T-helper 17 cell (primary cell): ENCODE measurements around the gene KCNJ13. TPM values are rescaled to one million over a fixed set of nuclear protein-coding genes. Genes with fewer than 3 reads are reported as not detected.
A peak's percentile ranks its signal among the peaks of the same experiment; 100 is the strongest.

ENCODE experiments used
- ATAC-seq: fragments of 150-1000 bp; cut with Tn5 transposase; 2 replicates; pipeline ENCODE4 v1.10.0; 2021; ENCODE audit warnings: mild to moderate bottlenecking, moderate library complexity
- DNase-seq, 3 donors: peaks; one replicate each; pipeline versions ENCODE4 v3.0.0 to v3.0.0-alpha.2; 2020 to 2021
- H3K9me3 ChIP-seq: one replicate; pipeline ENCODE4 v1.7.0; 2013; ENCODE audit warnings: low read length, mild to moderate bottlenecking; ENCODE audit not compliant: control insufficient read depth, poor library complexity, severe bottlenecking
- H3K27ac Mint-ChIP-seq: one replicate; pipeline ENCODE4 v1.8.0; 2022; ENCODE audit warnings: mild to moderate bottlenecking, moderate library complexity, mixed read lengths
- H3K27me3 Mint-ChIP-seq: one replicate; pipeline ENCODE4 v1.8.0; 2022; ENCODE audit warnings: mixed read lengths
- H3K36me3 Mint-ChIP-seq: one replicate; pipeline ENCODE4 v1.8.0; 2022; ENCODE audit warnings: low read depth, mixed read lengths
- H3K4me1 Mint-ChIP-seq: one replicate; pipeline ENCODE4 v1.8.0; 2022; ENCODE audit warnings: mild to moderate bottlenecking, mixed read lengths
- H3K4me3 Mint-ChIP-seq: one replicate; pipeline ENCODE4 v1.8.0; 2022; ENCODE audit warnings: mild to moderate bottlenecking, moderate library complexity, mixed read lengths
- total RNA-seq, 4 donors: library from RNA in 2 of 4; stranded (reverse) in 2 of 4; gene quantifications; one replicate each; pipeline ENCODE4 v1.2.3 and lab custom pipeline; 2022 to 2026

The KCNJ13 gene
- total RNA-seq, 2 donors from 2014 or later = not detected

DNA sequence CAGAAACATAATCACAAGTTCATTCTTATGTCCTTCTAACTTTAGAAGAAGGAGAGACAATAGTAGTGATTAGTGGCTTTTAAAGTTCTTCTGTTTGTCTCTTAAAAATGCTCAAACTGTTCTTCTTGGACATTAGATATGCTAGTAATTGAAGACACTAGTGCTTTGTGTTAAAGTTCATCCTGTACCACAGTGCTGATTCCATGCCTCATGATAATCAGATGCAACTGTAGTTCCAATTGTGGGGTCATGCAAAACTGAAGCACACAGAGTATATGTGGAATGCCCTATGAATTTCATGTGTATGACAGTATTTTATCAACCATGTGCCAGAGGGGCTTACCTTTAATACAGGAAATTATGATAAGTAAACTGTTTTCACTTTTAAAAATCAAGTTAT, 11.4 kb upstream of the KCNJ13 start:
- Mint-ChIP-seq H3K4me1 (peaks cover 8% of the 10 kb centered on the region), H3K4me3 (no peak overlapping the region), H3K27ac (no peak overlapping the region), H3K36me3 (peaks cover 14% of the 10 kb centered on the region), H3K27me3 (no peaks in the 10 kb centered on the region)
- DNase-seq (no peak), ATAC-seq (no peak)
- no peaks in the 10 kb centered on the region for H3K9me3 ChIP-seq

DNA sequence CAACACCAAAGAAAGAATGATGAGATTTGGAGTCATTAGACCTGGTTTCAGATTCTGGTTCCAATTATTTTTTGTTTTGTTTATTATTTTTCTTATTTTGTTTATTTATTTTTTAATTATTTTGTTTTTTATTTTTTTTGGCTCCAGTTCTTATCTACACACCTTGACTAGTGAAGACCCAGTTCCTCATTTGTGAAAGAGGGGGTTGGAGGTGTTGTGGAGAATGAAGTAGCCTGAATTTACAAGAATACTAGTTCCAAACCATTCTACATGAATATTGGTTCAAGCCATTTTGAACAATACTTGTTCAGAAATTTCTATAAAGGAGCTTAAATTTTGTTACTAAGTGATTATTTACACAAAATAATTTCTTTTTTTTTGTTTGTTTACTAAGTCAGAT, 6.9 kb upstream of the KCNJ13 start:
- Mint-ChIP-seq H3K4me1 (peaks cover 3% of the 10 kb centered on the region), H3K36me3 (peaks cover 2% of the 10 kb centered on the region), H3K27me3 (no peaks in the 10 kb centered on the region), H3K27ac (no peak overlapping the region), H3K4me3 (no peak overlapping the region)
- DNase-seq (no peak), ATAC-seq (no peak)
- no peaks in the 10 kb centered on the region for H3K9me3 ChIP-seq

DNA sequence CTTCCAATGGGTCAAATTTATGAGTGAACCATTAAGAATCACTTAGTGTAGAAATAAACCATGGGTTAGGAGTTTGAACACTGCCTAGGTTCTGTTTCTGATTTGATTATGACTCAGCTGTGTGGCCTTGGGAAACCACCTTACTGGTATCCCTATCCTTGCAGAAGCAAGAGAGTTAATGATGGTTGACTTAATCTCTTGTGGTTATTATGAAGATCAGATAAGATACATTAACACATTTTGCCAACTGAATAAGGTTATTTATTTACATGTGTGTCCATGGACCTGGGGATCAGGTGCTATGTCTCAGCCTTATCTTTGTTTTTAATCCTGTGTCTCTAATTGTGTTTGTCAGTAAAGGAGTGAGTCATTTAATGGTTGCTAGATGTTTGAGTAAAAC, 5.4 kb upstream of the KCNJ13 start:
- H3K4me1 Mint-ChIP-seq = no peaks in the 10 kb centered on the region
- peak; percentile 93 for ATAC-seq
- H3K36me3 Mint-ChIP-seq = peaks cover 2% of the 10 kb centered on the region
- no peak for DNase-seq
- no peaks in the 10 kb centered on the region for H3K9me3 ChIP-seq
- no peaks in the 10 kb centered on the region for H3K27me3 Mint-ChIP-seq
- H3K27ac Mint-ChIP-seq = peak overlapping the region; percentile 21
- H3K4me3 Mint-ChIP-seq = no peak overlapping the region

DNA sequence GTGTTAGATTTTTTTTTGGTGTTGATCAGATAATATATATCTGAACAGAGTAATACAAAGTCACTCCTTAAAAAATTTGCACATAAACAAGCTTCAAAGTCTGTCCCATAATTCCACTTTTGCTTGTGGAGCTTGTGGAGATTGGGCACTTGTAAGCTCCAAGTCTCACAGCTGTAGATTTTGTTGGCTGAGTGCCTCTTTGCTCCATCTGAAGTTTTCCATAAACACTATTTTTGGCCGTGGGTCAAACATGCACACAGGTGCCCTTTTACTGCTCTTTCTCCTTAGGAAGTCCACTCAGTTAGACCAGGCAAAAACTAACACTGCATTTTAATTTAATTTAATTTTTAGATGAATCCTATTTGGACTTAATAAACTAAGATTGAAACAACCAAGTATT, 3.6 kb upstream of the KCNJ13 start:
- Mint-ChIP-seq H3K27ac (no peak overlapping the region), H3K27me3 (no peaks in the 10 kb centered on the region), H3K36me3 (peaks cover 2% of the 10 kb centered on the region), H3K4me1 (peaks cover 4% of the 10 kb centered on the region), H3K4me3 (no peak overlapping the region)
- no peaks in the 10 kb centered on the region for H3K9me3 ChIP-seq
- ATAC-seq (no peak), DNase-seq (no peak)

DNA sequence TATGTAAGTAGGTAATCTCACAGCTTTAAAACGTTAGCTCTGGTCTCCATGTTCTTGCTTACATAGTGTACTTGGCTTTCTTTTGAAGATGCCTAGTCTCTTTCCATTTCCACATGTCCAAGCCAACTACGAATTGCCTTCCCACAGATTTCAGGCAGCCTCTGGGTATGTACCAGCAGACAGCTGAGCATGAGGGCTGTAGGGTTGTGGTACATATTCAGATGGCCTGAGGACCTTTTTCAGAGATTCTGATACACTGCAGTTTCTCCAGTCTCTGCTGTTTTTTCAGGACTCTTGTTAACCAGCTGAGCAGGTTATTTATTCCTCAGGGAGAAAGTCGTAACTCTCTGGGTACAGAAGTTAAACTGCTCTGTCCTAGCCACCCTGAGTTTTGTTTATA, 3.1 kb upstream of the KCNJ13 start:
- DNase-seq (no peak), ATAC-seq (no peak)
- peak overlapping the region; percentile 34 for H3K27ac Mint-ChIP-seq
- H3K36me3 Mint-ChIP-seq = peaks cover 2% of the 10 kb centered on the region
- H3K4me1 Mint-ChIP-seq = peaks cover 5% of the 10 kb centered on the region
- H3K27me3 Mint-ChIP-seq = no peaks in the 10 kb centered on the region
- H3K9me3 ChIP-seq = no peaks in the 10 kb centered on the region
- H3K4me3 Mint-ChIP-seq = no peak overlapping the region

DNA sequence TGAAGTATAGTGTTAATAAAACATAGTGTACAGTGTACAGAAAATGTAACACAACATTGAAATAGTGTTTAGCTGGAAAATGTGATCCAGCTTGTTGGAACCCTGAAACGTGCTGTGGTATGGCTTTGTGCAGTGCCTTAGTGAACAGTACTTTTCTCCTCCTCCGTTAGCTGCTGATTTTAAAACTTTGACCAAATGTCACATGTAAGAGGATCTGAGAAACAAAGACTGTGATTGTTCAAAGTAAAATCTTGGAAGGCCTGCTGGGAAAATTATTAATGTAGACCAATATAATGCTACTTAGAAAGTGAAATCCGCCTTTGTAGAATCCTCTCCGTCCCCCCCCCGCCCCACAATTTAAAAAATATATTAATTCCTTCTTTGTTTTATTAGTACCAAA, 911 bp upstream of the KCNJ13 start:
- Mint-ChIP-seq H3K4me3 (no peak overlapping the region), H3K27ac (no peak overlapping the region), H3K36me3 (peaks cover 2% of the 10 kb centered on the region), H3K27me3 (no peaks in the 10 kb centered on the region), H3K4me1 (peaks cover 12% of the 10 kb centered on the region)
- ATAC-seq (no peak), DNase-seq (no peak)
- no peaks in the 10 kb centered on the region for H3K9me3 ChIP-seq

DNA sequence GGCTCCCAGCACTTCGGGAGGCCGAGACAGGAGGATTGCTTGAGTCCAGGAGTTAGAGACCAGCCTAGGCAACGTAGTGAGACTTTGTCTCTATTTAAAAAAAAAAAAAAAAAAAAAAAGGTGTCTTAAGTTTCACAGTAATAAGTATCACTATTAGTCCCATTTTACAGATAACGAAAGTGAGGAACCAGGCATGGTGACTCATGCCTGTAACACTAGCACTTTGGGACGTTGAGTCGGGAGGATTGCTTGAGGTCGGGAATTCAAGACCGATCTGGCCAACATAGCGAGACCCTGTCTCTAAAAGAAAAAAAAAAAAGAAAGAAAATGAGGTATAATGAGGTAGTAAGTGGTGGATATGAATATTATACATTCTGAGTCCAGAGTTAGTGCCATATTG, 2.5 kb downstream of the KCNJ13 start:
- Mint-ChIP-seq H3K36me3 (peaks cover 5% of the 10 kb centered on the region), H3K4me1 (peaks cover 19% of the 10 kb centered on the region), H3K4me3 (no peak overlapping the region), H3K27me3 (no peaks in the 10 kb centered on the region), H3K27ac (no peak overlapping the region)
- no peak for DNase-seq
- no peaks in the 10 kb centered on the region for H3K9me3 ChIP-seq
- no peak for ATAC-seq

DNA sequence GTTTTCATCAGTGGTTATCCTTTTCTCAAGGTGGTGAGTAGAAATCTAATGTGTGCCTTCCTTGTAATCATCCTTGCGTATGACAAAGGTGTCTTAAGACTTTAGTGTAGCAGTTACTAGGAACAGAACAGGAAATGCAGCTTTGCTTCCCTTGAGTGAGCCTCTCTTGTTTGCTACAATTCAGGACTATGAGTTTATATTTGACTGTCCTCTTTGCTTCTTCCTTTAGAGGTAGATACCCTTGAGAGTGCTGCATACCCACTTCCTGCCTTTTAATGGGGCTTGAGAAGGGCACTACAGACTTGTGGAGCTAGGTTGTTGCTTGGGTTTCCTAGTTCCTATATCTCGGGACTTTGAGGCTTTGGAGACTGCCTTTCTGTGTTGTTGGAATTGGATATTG, 3.8 kb downstream of the KCNJ13 start:
- DNase-seq (no peak), ATAC-seq (peak; percentile 53)
- peaks cover 19% of the 10 kb centered on the region for H3K4me1 Mint-ChIP-seq
- H3K4me3 Mint-ChIP-seq = no peak overlapping the region
- no peaks in the 10 kb centered on the region for H3K27me3 Mint-ChIP-seq
- peaks cover 3% of the 10 kb centered on the region for H3K36me3 Mint-ChIP-seq
- H3K9me3 ChIP-seq = no peaks in the 10 kb centered on the region
- H3K27ac Mint-ChIP-seq = peak overlapping the region; percentile 41

DNA sequence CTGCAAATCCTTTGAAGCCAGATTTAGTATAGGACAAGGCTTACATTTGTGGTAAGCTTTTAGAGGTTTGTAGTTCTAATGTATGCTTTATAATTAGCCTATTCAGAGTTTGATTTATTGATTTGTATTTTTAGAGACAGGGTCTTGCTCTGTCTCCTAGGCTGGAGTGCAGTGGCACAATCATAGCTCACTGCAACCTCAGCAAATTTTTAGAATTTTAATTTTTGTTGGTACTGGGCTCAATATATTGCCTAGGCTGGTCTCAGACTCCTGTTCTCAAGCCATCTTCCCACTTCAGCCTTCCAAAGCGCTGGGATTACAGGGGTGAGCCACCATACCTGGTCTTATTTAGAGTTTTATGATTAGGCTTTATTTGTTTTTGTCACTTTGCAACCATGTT, 4.5 kb downstream of the KCNJ13 start:
- Mint-ChIP-seq H3K27ac (no peak overlapping the region), H3K27me3 (no peaks in the 10 kb centered on the region), H3K36me3 (peaks cover 3% of the 10 kb centered on the region), H3K4me3 (no peak overlapping the region), H3K4me1 (peaks cover 19% of the 10 kb centered on the region)
- no peak for DNase-seq
- no peaks in the 10 kb centered on the region for H3K9me3 ChIP-seq
- no peak for ATAC-seq

DNA sequence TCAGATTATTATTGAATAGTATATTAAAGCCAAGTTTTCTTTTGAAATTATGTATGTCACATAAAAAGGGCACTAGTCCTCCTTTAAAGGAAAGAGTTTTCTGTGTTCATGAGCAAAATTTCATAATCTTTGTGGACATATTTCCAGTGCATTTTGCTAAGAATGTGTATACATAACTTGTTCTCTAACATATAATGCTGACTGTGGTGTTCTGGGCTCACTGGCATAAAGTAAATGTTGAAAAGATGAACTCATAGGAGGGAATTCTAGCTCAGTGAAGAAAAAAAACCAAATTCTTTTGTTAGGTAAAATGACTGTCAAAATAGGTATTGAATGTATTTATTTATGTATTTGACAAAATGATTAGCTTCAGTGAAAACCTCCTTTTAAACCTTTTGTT, 6.2 kb downstream of the KCNJ13 start:
- H3K27me3 Mint-ChIP-seq = no peaks in the 10 kb centered on the region
- no peak for DNase-seq
- H3K4me3 Mint-ChIP-seq = no peak overlapping the region
- H3K4me1 Mint-ChIP-seq = peaks cover 19% of the 10 kb centered on the region
- H3K36me3 Mint-ChIP-seq = peaks cover 3% of the 10 kb centered on the region
- ATAC-seq = no peak
- no peak overlapping the region for H3K27ac Mint-ChIP-seq
- no peaks in the 10 kb centered on the region for H3K9me3 ChIP-seq

DNA sequence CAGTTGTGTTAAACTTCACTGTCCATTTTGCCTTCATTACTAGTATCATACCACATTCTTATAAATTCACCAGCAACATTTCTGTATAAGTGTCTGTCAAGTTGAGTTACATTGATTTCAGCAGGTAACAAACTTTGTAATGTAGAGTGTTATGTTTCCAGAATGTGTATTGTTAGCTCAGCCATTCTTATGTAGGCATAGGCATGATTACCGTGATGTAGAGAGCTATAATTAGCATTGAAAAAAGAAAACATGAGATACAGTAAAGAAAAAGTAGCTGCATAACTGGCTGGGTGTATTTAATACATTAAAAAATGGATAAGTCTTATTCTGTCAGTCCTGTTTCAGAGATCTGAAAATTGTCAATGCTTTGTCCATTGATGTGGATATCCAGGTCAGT, 8.5 kb downstream of the KCNJ13 start:
- no peak overlapping the region for H3K27ac Mint-ChIP-seq
- H3K4me3 Mint-ChIP-seq = no peak overlapping the region
- H3K36me3 Mint-ChIP-seq = peaks cover 7% of the 10 kb centered on the region
- DNase-seq = no peak
- no peaks in the 10 kb centered on the region for H3K9me3 ChIP-seq
- no peaks in the 10 kb centered on the region for H3K27me3 Mint-ChIP-seq
- H3K4me1 Mint-ChIP-seq = peaks cover 13% of the 10 kb centered on the region
- no peak for ATAC-seq

DNA sequence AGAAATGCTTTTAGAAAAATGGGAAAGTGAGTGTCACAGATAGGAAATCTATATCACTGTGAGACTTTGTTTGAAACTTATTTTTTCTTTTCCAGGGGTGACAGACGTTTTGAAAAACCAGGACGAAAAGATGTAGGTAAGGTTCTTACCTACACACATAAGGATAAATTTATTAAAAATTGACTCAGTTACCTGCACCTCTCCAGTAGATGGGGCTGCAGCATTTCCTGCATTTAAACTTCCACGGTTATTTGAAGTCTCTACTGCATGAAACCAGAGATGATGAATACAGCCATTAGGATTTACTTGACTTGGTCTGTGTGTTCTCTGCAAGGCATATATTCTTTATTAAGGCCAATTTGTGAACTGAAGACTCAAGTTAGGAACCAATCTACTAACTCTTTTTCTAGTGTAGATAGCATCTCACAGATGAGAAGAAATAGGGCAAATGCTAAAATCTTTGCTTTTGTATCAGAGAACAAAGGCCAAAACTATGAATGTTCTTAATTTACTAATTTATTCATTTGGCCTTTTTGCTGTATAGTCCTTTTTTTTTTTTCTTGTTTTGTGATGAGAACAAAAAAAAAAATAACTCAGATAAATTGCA, 15.0 kb downstream of the KCNJ13 start:
- Mint-ChIP-seq H3K4me1 (peaks cover 10% of the 10 kb centered on the region), H3K27me3 (no peaks in the 10 kb centered on the region), H3K4me3 (no peak overlapping the region), H3K36me3 (peaks cover 4% of the 10 kb centered on the region), H3K27ac (no peak overlapping the region)
- no peaks in the 10 kb centered on the region for H3K9me3 ChIP-seq
- DNase-seq = no peak
- peak; percentile 69 for ATAC-seq

DNA sequence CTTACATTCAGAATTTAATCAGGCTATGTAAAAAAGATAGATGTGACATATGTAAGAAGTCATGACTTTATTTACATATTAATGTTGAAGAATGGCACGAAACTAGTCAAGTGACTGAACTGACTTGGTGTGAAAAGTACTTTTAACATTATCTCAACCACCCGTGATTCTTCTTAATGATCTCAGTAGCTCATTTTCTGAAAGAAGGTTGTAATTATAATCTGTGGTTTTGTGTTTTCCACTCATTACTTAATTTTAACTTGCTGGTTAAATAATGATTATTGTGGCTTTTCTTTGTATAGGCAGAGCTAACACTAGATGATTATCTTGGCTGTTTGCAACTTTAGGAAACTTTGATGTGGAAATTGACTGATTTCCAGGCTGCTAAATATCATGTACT, 18.5 kb downstream of the KCNJ13 start:
- Mint-ChIP-seq H3K27ac (peak overlapping the region; percentile 89), H3K36me3 (peaks cover 2% of the 10 kb centered on the region), H3K27me3 (no peaks in the 10 kb centered on the region), H3K4me3 (no peak overlapping the region), H3K4me1 (peaks cover 15% of the 10 kb centered on the region)
- H3K9me3 ChIP-seq = no peaks in the 10 kb centered on the region
- no peak for ATAC-seq
- DNase-seq = no peak

DNA sequence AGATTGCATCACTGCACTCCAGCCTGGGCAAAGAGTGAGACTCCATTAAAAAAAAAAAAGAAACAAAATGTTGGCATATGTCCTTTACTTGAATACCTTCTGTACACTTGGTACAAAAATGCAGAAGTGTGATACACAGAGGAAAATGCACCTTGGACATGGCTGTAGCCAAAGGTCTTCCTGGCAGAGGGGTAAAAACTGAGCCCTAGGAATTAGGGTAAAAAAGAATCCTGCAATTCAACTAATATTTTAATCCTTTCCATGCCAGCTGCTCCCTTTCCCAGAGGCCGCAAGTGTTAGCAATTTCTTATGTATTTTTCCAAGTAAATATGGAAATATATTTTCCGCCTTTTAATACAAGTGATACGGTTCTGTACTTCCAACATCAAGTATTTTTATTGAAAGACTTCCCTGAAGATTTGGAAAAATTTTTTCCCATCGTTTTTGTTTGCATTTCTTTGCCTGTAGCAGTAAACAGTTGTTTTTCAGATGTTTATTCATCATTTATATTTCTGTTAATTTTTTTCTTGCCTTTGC, 26.2 kb downstream of the KCNJ13 start:
- H3K27me3 Mint-ChIP-seq = no peaks in the 10 kb centered on the region
- no peak overlapping the region for H3K4me3 Mint-ChIP-seq
- H3K9me3 ChIP-seq = no peaks in the 10 kb centered on the region
- peaks cover 9% of the 10 kb centered on the region for H3K36me3 Mint-ChIP-seq
- H3K27ac Mint-ChIP-seq = peak overlapping the region; percentile 59
- DNase-seq (no peak), ATAC-seq (no peak)
- peaks cover 5% of the 10 kb centered on the region for H3K4me1 Mint-ChIP-seq
